Esophagus (tissue), 2 donors: ENCODE data around the gene EHMT2. TPM values are rescaled to one million over a fixed set of nuclear protein-coding genes. Genes with fewer than 3 reads are reported as not detected.
"Not testable (repeated sequence)": the region's sequence is repeated elsewhere in the genome, so short reads cannot be mapped to it uniquely, and the experiment has no call there.

Source experiments
- H3K27ac ChIP-seq, 2 donors: one replicate each; pipeline ENCODE4 v1.5.1; 2013; ENCODE audit warnings: low read depth in 2 of 2, mild to moderate bottlenecking in 2 of 2, inconsistent platforms in 1 of 2, low read length in 1 of 2, moderate library complexity in 1 of 2
- H3K27me3 ChIP-seq, 2 donors: one replicate each; pipeline ENCODE4 v1.6.1; 2013; ENCODE audit warnings: low read length in 2 of 2, control low read depth in 1 of 2, mild to moderate bottlenecking in 1 of 2; ENCODE audit not compliant: insufficient read depth in 2 of 2, control insufficient read depth in 1 of 2
- H3K36me3 ChIP-seq, 2 donors: one replicate each; pipeline ENCODE4 v1.6.1; 2013; ENCODE audit warnings: low read length in 1 of 2; ENCODE audit not compliant: control insufficient read depth in 2 of 2, insufficient read depth in 2 of 2
- H3K4me1 ChIP-seq, 2 donors: one replicate each; pipeline ENCODE4 v1.6.1; 2013; ENCODE audit warnings: low read length in 1 of 2; ENCODE audit not compliant: control insufficient read depth in 2 of 2, insufficient read depth in 2 of 2
- H3K4me3 ChIP-seq, 2 donors: one replicate each; pipeline ENCODE4 v1.5.1; 2013; ENCODE audit warnings: low read length in 2 of 2, mild to moderate bottlenecking in 2 of 2, low read depth in 1 of 2, moderate library complexity in 1 of 2
- H3K9me3 ChIP-seq, 2 donors: one replicate each; pipeline ENCODE4 v1.6.1; 2013; ENCODE audit warnings: mild to moderate bottlenecking in 2 of 2, low read depth in 1 of 2, low read length in 1 of 2, moderate library complexity in 1 of 2; ENCODE audit not compliant: control insufficient read depth in 2 of 2, insufficient read depth in 1 of 2
- WGBS, 2 donors: extraction: QIAGEN DNeasy Blood & Tissue Kit; methylation state at CpG; one replicate each; pipeline ENCODE4 v1.1.7; 2013; 5-methylcytosine and 5-hydroxymethylcytosine counted together
- polyA plus RNA-seq, 2 donors: library from polyadenylated mRNA; stranded (reverse); fragments of 200-250 nt; gene quantifications; one replicate each; pipeline ENCODE4 v1.2.3, GENCODE V29; 2013
- donor health status: healthy with polysubstance abuse.
- donor health status: Bipolar disorder and iron deficiency.

Gene EHMT2
- polyA plus RNA-seq, 2 donors, result 27.2 to 39.6 TPM

DNA sequence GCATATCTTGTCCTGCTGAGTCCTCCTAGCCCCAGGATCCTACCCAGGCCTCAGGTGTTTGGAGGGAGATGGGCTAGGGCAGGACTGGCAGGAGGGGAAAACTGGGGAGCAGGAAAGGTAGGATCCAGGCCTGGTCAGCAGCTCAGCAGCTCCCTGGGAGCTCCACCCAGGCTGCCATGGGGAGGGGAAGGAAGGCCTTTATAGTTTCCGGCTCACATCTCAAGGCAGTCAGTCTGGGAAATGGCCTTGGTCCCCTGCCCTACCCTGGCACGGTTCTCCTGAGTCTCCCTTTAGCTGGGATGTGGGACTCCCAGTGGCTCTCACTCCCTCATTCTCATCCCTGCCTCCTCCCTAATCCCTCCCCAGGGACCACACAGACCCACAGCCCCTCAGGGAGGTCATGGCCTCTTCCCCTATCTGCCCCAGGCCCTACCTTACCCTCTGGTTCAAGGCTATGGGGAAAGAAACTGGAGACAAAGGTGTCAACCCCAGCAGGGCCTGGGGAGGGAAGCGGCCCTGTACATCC is 20.3 kb downstream of the EHMT2 start:
- Histone ChIP-seq H3K4me1 (peaks cover 0 to 3% of the 10 kb centered on the region in 2 donors), H3K27me3 (no peaks in the 10 kb centered on the region), H3K27ac (no peak overlapping the region), H3K9me3 (no peaks in the 10 kb centered on the region), H3K4me3 (no peak overlapping the region), H3K36me3 (peaks cover 10 to 14% of the 10 kb centered on the region in 2 donors)
- 56 to 69% methylated on average over 3 of the region's 3 CpGs for WGBS, 2 donors

DNA sequence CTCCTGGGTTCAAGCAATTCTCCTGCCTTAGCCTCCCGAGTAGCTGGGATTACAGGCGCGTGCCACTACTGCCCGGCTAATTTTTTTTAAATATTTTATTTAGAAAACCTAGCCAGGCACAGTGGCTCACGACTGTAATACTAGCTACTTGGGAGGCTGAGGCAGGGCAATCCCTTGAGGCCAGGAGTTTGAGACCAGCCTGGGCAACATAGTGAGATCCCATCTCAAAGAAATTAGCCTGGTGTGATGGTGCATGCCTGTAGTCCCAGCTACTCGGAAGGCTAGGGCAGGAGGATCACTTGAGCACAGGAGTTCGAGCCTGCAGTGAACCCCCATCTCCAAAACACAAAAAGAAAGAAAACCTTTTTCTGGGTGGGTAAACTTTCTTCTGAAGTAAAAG is 21.1 kb downstream of the EHMT2 start:
- Histone ChIP-seq H3K9me3 (no peaks in the 10 kb centered on the region), H3K4me3 (no peak overlapping the region), H3K36me3 (peaks cover 9 to 13% of the 10 kb centered on the region in 2 donors), H3K27me3 (no peaks in the 10 kb centered on the region), H3K4me1 (peaks cover 0 to 3% of the 10 kb centered on the region in 2 donors), H3K27ac (no peak overlapping the region)
- WGBS, 2 donors, result 90% methylated on average over 7 of the region's 7 CpGs

DNA sequence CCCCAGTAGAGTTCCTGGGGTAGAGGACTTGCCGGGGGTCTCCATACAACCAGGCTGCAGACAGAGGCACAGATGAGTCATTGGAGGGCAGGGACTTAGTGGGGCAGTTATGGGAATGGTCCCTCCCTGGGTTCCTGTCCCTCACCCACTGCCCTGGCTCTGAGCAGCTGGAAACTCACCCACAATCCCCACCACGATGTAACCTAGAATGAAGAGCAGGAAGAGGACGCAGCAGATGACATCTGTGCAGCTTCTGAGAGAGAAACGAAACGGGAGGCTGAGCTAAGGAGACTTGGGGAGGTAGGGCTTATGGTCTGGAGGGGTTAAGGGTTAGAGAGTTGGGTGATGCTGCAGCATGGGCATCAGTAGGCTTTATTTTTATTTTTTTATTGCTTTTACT is 21.6 kb downstream of the EHMT2 start:
- no peaks in the 10 kb centered on the region for H3K9me3 ChIP-seq
- 61 to 75% methylated on average over 5 of the region's 5 CpGs for WGBS, 2 donors
- H3K27me3 ChIP-seq, result no peaks in the 10 kb centered on the region
- H3K4me3 ChIP-seq, result no peak overlapping the region
- H3K27ac ChIP-seq, result no peak overlapping the region
- peaks cover 5 to 9% of the 10 kb centered on the region in 2 donors for H3K36me3 ChIP-seq
- H3K4me1 ChIP-seq, result peaks cover 0 to 3% of the 10 kb centered on the region in 2 donors

DNA sequence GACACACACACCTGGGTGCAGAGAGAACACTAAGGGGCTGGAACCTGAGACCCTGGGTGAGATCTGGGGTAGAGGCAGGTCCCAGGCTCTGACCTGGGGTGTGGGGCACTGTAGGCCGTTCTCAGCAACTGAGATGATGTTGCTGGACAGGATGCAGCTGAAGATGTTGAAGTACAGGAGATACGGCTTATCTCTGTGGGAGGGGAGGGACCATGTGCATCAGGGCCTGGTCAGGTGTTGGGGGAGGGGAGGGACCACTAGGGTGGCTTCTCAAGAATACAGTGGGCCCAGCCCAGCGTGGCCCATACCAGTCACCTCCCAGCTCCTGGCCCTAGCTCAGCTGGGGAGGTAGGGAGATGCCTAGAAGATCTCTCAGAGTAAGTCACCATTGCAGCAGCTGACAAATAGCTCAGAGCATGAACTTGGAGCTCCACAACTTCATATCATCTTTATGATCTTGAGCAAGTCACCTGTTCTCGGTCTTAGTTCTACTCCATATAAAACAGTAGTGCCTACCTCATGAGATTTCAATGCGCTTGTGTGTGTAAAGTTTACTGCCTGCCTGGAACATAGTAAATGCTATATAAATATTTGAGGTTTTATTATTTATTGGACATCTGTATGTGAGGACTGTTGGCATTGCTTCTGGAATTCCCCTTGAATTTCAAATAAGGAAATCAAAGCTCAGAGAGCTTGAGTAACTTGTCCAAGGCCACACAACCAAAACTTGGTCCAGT is 22.5 kb downstream of the EHMT2 start:
- Histone ChIP-seq H3K9me3 (no peaks in the 10 kb centered on the region), H3K4me3 (no peak overlapping the region), H3K4me1 (peaks cover 0 to 3% of the 10 kb centered on the region in 2 donors), H3K36me3 (peaks cover 0 to 4% of the 10 kb centered on the region in 2 donors), H3K27ac (no peak overlapping the region), H3K27me3 (no peaks in the 10 kb centered on the region)
- whole genome bisulfite sequencing, 2 donors, result 74 to 80% methylated on average over 5 of the region's 5 CpGs

DNA sequence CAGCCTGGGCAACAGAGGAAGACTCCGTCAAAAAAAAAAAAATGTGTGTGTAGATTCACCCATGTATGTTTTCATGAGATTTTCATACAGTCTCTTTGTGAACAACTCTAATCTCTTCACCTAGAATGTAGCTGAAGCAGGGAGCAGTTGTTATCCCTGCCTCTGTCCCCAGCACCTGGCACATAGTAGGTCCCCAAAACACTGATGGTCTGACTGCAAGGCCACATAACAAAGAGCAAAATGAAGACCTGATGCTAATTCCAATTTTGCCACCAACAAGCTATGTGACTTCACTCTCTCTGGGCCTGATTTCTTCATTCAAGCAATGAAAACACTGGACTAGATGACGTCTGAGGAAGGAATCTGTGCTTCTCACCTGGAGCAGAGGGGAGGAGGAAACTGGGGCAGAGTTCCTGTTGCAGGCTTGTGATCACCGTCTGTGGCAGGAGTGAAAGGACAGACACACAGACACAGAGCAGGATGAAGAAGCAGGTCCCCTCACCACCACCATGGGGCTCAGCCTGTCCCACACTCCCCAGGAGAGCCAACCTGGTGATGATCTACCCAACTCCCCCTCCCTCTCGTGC is 23.3 kb downstream of the EHMT2 start:
- peaks cover 0 to 3% of the 10 kb centered on the region in 2 donors for H3K4me1 ChIP-seq
- 53 to 56% methylated on average over 4 of the region's 4 CpGs for WGBS, 2 donors
- no peak overlapping the region for H3K27ac ChIP-seq
- no peaks in the 10 kb centered on the region for H3K9me3 ChIP-seq
- no peak overlapping the region for H3K4me3 ChIP-seq
- H3K27me3 ChIP-seq, result no peaks in the 10 kb centered on the region
- no peaks in the 10 kb centered on the region for H3K36me3 ChIP-seq

DNA sequence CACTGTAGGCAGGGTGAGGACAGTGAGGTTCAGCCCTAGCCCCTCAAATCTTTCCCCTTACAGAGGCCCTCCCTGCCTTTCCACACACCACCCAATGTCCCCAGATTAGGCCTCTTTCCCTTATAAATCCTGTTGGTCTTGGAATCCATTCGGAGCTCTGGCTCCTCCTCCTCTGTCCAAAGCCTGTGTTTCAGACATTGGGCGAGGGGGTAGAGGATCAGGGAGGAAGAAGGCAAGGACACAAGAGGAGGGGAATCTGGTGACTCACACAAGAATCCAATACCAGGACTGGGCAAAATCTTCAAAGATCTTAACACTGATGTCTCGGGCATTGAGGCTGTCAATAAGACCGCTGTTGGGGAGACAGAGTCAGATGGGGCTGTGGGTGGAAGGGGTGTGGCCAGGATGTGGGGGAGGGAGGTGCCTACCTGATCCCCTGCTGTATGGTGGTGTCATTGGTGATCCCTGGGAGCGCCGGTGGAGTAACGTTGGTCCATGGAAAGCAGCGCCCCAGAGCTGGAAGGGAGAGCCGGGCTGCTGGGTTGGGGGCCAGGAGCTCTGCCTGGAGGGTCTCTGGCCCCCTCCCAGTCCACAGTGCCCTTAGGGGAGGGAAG is 26.3 kb downstream of the EHMT2 start:
- no peak overlapping the region for H3K27ac ChIP-seq
- 56 to 61% methylated on average over 9 of the region's 9 CpGs for WGBS, 2 donors
- H3K9me3 ChIP-seq, result no peaks in the 10 kb centered on the region
- no peak overlapping the region for H3K4me3 ChIP-seq
- H3K27me3 ChIP-seq, result no peaks in the 10 kb centered on the region
- no peaks in the 10 kb centered on the region for H3K36me3 ChIP-seq
- no peaks in the 10 kb centered on the region for H3K4me1 ChIP-seq

DNA sequence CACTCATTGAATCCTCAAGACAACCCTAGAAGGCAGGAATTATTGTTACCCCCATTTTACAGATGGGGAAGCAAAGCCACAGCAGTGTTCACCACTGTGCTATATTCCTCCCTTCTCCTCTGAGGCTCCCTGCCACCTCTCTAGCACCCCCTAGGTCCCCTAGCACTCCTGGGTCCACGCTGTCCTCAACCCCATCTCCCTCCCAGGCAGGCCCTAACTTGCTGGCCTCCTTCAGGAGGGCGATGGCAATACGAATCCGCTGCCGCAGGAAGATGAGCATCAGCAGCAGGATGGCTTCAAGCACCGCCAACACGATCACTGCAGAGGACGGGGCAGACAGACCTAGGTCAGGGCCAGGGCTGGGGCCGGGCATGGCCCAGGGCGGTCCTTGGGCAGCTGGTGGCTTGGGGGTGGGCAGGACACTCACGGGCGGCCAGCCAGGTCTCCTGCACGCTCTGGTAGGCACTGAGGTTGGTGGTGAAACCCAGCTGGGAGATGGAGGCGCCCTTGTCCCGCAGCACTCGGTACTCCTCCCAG is 27.0 kb downstream of the EHMT2 start:
- Histone ChIP-seq H3K9me3 (no peaks in the 10 kb centered on the region), H3K4me3 (no peak overlapping the region), H3K4me1 (no peaks in the 10 kb centered on the region), H3K36me3 (no peaks in the 10 kb centered on the region), H3K27ac (no peak overlapping the region), H3K27me3 (no peaks in the 10 kb centered on the region)
- WGBS, 2 donors, result 64 to 74% methylated on average over 16 of the region's 16 CpGs

DNA sequence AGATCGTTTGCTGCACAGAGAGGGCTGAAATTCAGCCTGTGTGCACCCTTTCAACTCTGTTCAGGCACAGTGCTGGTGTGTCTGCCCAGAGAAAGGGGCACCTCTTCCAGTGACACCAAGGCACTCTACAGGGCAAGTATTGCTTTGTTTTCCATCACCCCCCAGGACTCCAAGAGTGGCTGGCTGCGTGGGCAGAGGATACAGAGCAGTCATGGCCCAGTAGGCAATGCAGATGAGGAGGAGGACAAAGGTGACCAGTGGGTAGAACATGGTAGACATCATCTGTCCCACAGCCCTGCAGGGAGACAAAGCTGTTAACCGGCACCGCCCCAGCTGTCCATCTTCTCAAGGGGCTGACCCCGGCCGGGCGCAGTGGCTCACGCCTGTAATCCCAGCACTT is 28.2 kb downstream of the EHMT2 start:
- Histone ChIP-seq H3K4me3 (no peak overlapping the region), H3K36me3 (no peaks in the 10 kb centered on the region), H3K9me3 (no peaks in the 10 kb centered on the region), H3K27me3 (no peaks in the 10 kb centered on the region), H3K4me1 (peaks cover 0 to under 1% of the 10 kb centered on the region in 2 donors), H3K27ac (no peak overlapping the region)
- 82% methylated on average over 8 of the region's 8 CpGs for WGBS, 2 donors

DNA sequence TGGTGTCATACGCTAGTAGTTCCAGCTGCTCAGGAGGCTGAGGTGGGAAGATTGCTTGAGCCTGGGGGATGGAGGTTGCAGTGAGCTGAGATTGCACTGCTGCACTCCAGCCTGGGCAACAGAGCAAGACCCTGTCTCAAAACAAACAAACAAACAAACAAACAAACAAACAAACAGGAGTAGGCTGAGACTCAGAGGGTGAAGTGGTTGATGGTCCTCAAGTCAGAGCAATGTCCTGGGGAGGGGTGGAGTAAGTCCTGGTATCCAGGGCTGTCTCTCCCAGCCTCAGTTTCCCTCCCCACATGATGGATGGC is 28.9 kb downstream of the EHMT2 start:
- not testable (repeated sequence) for H3K36me3 ChIP-seq, H3K9me3 ChIP-seq, H3K27me3 ChIP-seq

More for the DNA sequence above, 28.9 kb downstream of the EHMT2 start:
- H3K27ac ChIP-seq, H3K4me1 ChIP-seq, H3K4me3 ChIP-seq: not testable (repeated sequence)
- 69 to 76% methylated on average over 1 of the region's 1 CpG for WGBS, 2 donors
